22Rv1 (cell line): Measurements from ENCODE around the gene BFSP2.

Experiments used
- CTCF ChIP-seq: fragments of 450-650 bp; IDR thresholded peaks from 2 replicates; pipeline ENCODE4 v1.5.1; 2017; ENCODE audit warnings: mild to moderate bottlenecking
- ZFX ChIP-seq: fragments of 450-650 bp; IDR thresholded peaks from 2 replicates; pipeline ENCODE4 v1.6.1; 2017; ENCODE audit warnings: antibody characterized with exemption, borderline replicate concordance

- TF ChIP-seq CTCF (no peak), ZFX (no peak)
Observed at GRCh38 chr3:133477487-133477886, 77.6 kb downstream of the BFSP2 start.
